Stimulated activated CD8-positive, alpha-beta memory T cell treated with anti-CD3 and anti-CD28 coated beads, Interleukin-12 subunit alpha, Interleukin-12 subunit beta, amount 100 ng/mL, for 24 hours (primary cell): ENCODE data around the gene ZNF462.
"Not testable (repeated sequence)": the region's sequence is repeated elsewhere in the genome, so short reads cannot be mapped to it uniquely, and the experiment has no call there.

ENCODE experiments used
- DNase-seq: peaks from one replicate; pipeline ENCODE4 v3.0.0-alpha.2; 2020; ENCODE audit errors: extremely low read depth

The ZNF462 gene

GRCh38 chr9:106962122-106962521 is 99.2 kb downstream of the ZNF462 start:
- DNase-seq: no peak

- DNase-seq: no peak
These were observed 99.8 kb downstream of the ZNF462 start for GRCh38 chr9:106962615-106963363.

GRCh38 chr9:106963684-106964083 is 100.7 kb downstream of the ZNF462 start:
- DNase-seq: no peak

DNA sequence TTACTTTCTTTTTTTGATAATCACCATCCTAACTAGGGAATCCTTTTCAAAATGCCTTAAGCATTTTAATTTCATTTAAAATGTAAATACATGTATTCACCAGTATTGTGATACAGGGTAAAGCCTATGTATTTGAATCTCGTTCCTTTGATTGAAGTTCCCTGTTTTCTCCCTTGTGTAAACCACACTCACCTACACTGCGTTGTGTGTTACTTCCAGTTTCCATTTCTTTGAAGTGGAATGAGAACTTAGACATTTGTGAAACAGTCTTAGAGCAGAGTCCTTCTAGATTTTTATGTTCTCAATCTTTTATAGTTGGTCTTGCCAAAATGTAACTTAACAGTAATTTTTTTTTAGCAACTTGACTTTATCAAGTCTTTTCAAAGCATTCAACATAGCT is 101.4 kb downstream of the ZNF462 start:
- no peak for DNase-seq

DNA sequence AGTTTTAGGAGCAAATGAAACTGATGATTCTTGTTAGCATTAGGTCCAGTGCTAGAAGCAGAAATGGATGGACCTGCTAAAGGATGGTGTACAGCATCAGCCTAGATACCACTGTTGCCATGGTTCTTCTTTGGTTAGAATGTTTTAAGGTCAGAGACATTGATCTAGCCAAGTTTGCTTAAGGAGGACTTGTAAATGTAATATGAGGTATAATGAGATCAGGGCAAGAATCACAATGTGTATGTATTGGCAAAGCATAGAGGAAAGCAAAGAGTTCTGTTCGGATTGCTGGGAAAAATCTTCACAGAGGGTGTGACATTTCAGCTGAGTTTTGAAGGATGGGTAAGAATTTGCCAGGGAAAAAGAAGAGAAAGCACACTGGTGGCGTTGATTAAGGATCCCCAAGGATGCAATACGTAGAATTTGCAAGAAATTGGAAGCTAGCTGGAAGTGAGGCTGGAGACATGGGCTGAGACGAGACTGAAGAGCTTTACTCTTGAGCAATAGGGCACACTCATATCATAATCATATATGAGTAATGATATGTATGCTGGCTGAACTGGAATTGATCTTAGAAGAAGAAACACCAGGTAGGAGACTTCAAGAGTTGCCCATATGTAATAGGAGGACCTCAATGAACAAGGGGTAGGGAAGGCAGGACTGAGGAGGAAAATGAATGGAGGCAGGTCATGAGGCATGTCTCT is 102.0 kb downstream of the ZNF462 start:
- no peak for DNase-seq

- DNase-seq: no peak
These were observed 103.5 kb downstream of the ZNF462 start for GRCh38 chr9:106966481-106966880.

DNA sequence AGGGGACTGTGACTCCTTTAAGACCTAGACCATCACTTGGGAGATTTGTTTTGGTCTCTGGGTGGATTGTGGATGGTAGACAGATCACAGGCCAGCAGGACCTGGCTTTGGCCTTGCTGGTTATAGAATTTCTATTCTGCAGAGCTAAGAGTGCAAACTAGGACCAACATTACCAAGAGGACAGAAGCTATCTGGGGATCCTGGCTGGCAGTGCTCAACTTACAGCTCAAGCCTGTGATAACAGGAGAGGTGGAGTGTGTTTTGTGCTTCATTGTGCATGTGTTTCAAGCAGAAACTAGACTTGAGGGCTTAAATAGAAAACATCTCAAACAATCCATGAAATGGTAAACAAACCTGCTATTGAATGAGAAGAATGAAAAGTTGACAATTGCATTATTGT is 106.7 kb downstream of the ZNF462 start:
- DNase-seq: no peak

- DNase-seq: no peak
These were observed 107.4 kb downstream of the ZNF462 start for GRCh38 chr9:106970219-106970975.

- DNase-seq: no peak
These were observed 108.1 kb downstream of the ZNF462 start for GRCh38 chr9:106970976-106971457.

DNA sequence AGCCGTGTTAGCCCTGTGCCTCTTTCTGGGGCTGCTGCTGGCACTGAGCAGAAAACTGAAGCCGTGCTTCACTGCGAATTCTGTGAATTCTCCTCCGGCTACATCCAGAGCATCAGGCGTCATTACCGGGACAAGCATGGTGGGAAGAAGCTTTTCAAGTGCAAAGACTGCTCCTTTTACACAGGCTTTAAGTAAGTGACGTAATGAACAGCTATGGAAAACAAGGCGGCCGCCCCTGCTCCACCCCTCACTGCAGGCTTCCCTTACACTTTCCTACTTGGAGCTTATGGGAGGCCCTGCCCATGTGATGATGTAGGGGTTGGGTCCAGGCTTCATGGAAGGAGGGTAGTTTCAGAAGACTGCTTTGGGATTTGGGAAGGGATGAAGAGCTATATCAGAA is 109.1 kb downstream of the ZNF462 start:
- no peak for DNase-seq

- DNase-seq: no peak
These were observed 111.4 kb downstream of the ZNF462 start for GRCh38 chr9:106974341-106974740.

- DNase-seq: no peak
These were observed 113.8 kb downstream of the ZNF462 start for GRCh38 chr9:106976772-106977171.

DNA sequence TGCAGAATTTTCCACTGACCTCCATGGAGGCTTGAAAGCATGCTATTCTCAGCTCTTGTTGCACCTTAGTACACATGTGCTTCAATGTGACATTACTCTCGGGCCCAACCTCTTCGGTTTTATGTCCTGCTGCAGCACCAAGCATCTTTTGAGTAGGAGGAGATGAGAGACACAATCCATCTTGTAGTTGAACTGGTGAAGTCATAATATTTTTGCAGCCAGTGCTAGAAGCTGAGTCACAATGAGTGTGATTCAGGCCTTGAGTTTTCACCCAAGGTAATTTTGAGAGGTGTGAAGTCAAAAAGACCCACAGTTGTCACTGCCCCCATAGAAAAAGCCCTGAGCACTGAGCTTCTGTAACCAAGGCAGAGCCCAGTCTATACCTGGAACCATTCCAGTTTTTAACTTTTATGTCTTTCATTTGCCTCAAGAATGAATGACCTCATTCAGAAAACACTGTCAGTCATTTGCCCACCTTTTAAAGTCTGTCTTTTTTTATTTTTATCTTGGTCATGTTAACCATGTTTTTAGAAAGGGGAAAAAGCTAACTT is 117.7 kb downstream of the ZNF462 start:
- no peak for DNase-seq

GRCh38 chr9:106981396-106982287 is 118.7 kb downstream of the ZNF462 start:
- no peak for DNase-seq

GRCh38 chr9:106982636-106983035 is 119.7 kb downstream of the ZNF462 start:
- no peak for DNase-seq

GRCh38 chr9:106983346-106983745 is 120.4 kb downstream of the ZNF462 start:
- no peak for DNase-seq

DNA sequence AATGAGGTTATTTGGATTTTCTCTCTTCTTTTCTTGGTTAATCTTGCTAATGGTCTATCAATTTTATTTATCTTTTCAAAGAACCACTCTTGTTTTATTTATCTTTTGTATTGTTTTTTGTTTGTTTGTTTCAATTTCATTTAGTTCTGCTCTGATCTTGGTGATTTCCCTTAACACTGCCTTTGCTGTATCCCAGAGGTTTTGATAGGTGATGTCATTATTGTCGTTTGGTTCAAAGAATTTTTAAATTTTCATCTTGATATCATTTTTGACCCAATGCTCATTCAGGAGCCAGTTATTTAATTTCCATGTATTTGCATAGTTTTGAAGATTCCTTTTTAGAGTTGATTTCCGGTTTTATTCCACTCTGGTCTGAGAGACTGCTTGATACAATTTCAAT is 126.9 kb downstream of the ZNF462 start:
- DNase-seq: not testable (repeated sequence)

- DNase-seq: no peak
These were observed 129.2 kb downstream of the ZNF462 start for GRCh38 chr9:106992186-106992585.

GRCh38 chr9:106993603-106994002 is 130.6 kb downstream of the ZNF462 start:
- no peak for DNase-seq

DNA sequence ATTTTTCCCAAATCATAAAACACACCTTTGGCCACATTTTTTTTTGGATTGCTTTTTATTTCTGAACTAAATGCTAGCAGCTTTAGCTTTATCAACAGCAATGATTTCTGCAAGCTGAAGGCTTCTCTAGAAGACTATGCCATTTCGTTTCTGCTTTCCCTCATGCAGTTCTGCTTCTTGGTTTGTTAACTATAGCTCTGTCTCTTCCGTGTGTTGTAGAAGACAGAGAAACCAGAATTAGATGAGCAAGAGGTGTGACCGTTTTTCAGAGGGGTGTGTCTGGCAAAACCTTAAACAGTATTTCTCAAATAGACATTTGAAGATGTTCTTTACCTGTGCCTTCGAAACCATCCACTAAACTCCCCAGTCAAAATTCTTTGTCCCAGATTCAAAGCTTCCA is 131.5 kb downstream of the ZNF462 start:
- no peak for DNase-seq

DNA sequence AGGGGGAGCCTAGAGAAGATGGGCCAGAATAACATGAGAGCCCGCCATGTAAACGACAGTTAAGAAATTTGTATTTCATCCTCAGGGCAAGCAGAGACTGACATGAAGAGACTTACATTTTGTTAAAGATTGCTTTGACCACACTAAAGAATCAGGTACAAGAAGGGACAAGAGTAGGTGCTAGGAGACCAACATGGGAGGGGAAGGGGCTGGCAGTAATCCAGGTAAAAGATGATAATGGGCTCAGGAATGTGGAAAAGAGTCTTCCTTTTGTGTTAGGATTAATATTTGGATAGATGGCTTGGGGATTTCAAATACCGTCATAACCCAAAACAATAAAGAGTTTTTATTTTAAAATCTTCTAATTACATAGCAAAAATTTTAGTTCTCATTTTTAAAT is 137.3 kb downstream of the ZNF462 start:
- no peak for DNase-seq
